ENCODE data around the gene MTARC1.

DNA sequence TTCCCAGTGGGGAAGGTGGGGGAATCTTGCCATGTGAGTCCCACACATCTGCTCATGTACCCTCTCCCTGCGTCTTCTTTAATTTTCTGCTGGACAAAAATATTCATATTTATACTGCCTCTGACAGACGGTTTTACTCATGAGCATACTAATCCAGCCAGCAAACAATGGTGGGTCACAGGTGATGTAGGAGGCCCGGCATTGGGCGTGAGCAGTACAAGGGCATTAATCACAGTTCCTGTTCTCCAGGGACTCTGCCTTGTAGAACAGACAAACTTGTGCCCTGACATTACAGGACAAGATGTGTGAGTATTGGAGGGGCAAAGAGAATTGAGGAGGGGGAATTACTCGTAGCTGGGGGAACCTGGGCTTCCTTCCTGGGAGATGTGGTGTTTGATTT lies 25.0 kb downstream of the MTARC1 start:
- TF ChIP-seq ZBTB33 (IDR thresholded peaks at IDR 0.05) (no peak), RCOR1 (conservative IDR thresholded peaks at IDR 0.05; ENCODE audit: low read depth, low read length) (no peak), POLR2AphosphoS5 (IDR thresholded peaks at IDR 0.05; ENCODE audit: low read length) (no peak), NFYA (IDR thresholded peaks at IDR 0.05; ENCODE audit: borderline replicate concordance, low read depth, low read length) (no peak), POLR2A (IDR thresholded peaks at IDR 0.05; ENCODE audit: low read depth, low read length) (no peak), ZNF687 (IDR thresholded peaks at IDR 0.05) (no peak), MEF2B (IDR thresholded peaks at IDR 0.05; ENCODE audit: partially characterized antibody, poor library complexity, severe bottlenecking) (no peak), ZNF217 (IDR thresholded peaks at IDR 0.05) (no peak)
- TF ChIP-seq, protein P1, sequence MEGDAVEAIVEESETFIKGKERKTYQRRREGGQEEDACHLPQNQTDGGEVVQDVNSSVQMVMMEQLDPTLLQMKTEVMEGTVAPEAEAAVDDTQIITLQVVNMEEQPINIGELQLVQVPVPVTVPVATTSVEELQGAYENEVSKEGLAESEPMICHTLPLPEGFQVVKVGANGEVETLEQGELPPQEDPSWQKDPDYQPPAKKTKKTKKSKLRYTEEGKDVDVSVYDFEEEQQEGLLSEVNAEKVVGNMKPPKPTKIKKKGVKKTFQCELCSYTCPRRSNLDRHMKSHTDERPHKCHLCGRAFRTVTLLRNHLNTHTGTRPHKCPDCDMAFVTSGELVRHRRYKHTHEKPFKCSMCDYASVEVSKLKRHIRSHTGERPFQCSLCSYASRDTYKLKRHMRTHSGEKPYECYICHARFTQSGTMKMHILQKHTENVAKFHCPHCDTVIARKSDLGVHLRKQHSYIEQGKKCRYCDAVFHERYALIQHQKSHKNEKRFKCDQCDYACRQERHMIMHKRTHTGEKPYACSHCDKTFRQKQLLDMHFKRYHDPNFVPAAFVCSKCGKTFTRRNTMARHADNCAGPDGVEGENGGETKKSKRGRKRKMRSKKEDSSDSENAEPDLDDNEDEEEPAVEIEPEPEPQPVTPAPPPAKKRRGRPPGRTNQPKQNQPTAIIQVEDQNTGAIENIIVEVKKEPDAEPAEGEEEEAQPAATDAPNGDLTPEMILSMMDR (IDR thresholded peaks at IDR 0.05 in 2 of 3, conservative IDR thresholded peaks at IDR 0.05 in 1 of 3; ENCODE audit: control insufficient read depth in 2 of 3, extremely low read depth in 1 of 3, insufficient read depth in 1 of 3, low read depth in 3 of 3, low read length in 3 of 3), result no peak

Data from GM12878 (cell line).